Transverse colon (tissue), 4 donors: ENCODE results near the gene USP28. TPM values are rescaled to one million over a fixed set of nuclear protein-coding genes. Genes with fewer than 3 reads are reported as not detected.

Source experiments
- DNase-seq: peaks from one replicate; pipeline ENCODE4 v3.0.0-alpha.2; 2019
- H3K27ac ChIP-seq, 4 donors: fragments of 200-600 bp; sonication (generic); 2 replicates each; pipeline ENCODE4 v1.5.1; 2016 to 2018; ENCODE audit warnings: inconsistent platforms in 4 of 4
- H3K27me3 ChIP-seq: fragments of 200-600 bp; sonication (generic); 2 replicates; pipeline ENCODE4 v1.5.1; 2017; ENCODE audit warnings: inconsistent platforms
- H3K36me3 ChIP-seq, 4 donors: fragments of 200-600 bp; sonication (generic); 2 replicates each; pipeline ENCODE4 v1.5.1; 2017 to 2019; ENCODE audit warnings: inconsistent platforms in 4 of 4
- H3K4me1 ChIP-seq, 4 donors: fragments of 200-600 bp; sonication (generic); 2 replicates each; pipeline ENCODE4 v1.5.1; 2017 to 2020; ENCODE audit warnings: inconsistent platforms in 4 of 4
- H3K4me3 ChIP-seq, 4 donors: fragments of 200-600 bp; sonication (generic); 1 replicate in 1 of 4; 2 replicates in 3 of 4; pipeline versions ENCODE4 v1.5.1 to v1.6.1; 2017 to 2019; ENCODE audit warnings: inconsistent platforms in 4 of 4
- H3K9me3 ChIP-seq, 2 donors: fragments of 200-600 bp; sonication (generic); 2 replicates each; pipeline ENCODE4 v1.5.1; 2017 to 2019; ENCODE audit warnings: inconsistent platforms in 2 of 2
- EP300 ChIP-seq: sonication (generic); formaldehyde crosslinking; IDR thresholded peaks from one replicate; pipeline ENCODE4 v1.6.1; 2017; ENCODE audit warnings: antibody characterized with exemption, low read depth
- POLR2A ChIP-seq: fragments of 450-650 bp; IDR thresholded peaks from one replicate; pipeline ENCODE4 v1.6.1; 2016; ENCODE audit warnings: antibody characterized with exemption, mild to moderate bottlenecking, moderate library complexity
- POLR2AphosphoS5 ChIP-seq, 3 donors: sonication (generic); formaldehyde crosslinking; IDR thresholded peaks; one replicate each; pipeline ENCODE4 v1.6.1; 2016; ENCODE audit warnings: antibody characterized with exemption in 3 of 3
- WGBS, 2 donors: methylation state at CpG; one replicate each; pipeline ENCODE4 v1.1.5; 2018; ENCODE audit warnings: low coverage in 1 of 2; 5-methylcytosine and 5-hydroxymethylcytosine counted together
- in situ Hi-C, 4 donors: fragments of 200-750 bp; cut with MboI; loops; one replicate each; pipeline versions ENCODE4 v1.15.0 to v1.15.1; 2017; ENCODE audit warnings: low sequenced_read_pairs in 3 of 4, low pct_ligation_motif_present in 1 of 4, low pct_unique_long_range_greater_than_20kb in 1 of 4
- intact Hi-C: fragments of 100-400 bp; cut with DNase I; formaldehyde crosslinking; loops from one replicate; pipeline ENCODE4 v1.15.1; 2023; ENCODE audit warnings: low total_unique reads
- total RNA-seq, 4 donors: library from RNA; depleted of rRNA; stranded (reverse); fragments of >200 nt; gene quantifications; one replicate each; pipeline ENCODE4 v1.1.0, GENCODE V29; 2016
- TF ChIP-seq, protein P1 (sequence below), 5 experiments: fragments of 200-600 bp in 3 of 5; fragments of 450-650 bp in 2 of 5; sonication (generic) in 3 of 5; IDR thresholded peaks; 1 replicate in 2 of 5; 2 replicates in 3 of 5; pipeline ENCODE4 v1.5.1; 2016 to 2017; ENCODE audit warnings: antibody characterized with exemption in 5 of 5, inconsistent platforms in 3 of 5, mild to moderate bottlenecking in 2 of 5, moderate library complexity in 1 of 5

Gene USP28
- total RNA-seq, 4 donors from 2014 or later = 10.1 to 28.3 (median 19.0) TPM

GRCh38 chr11:113864410-113864809 lies 11.0 kb downstream of the USP28 start:
- intact Hi-C loops (no loop called here), in situ Hi-C loops (no loop called here)
- no peak for DNase-seq
- Histone ChIP-seq H3K4me1 (peaks cover 0 to 7% (median 3%) of the 10 kb centered on the region in 4 donors), H3K36me3 (no peaks in the 10 kb centered on the region), H3K9me3 (no peaks in the 10 kb centered on the region), H3K4me3 (no peak overlapping the region), H3K27me3 (no peaks in the 10 kb centered on the region), H3K27ac (no peak overlapping the region)
- WGBS, 2 donors = 94 to 100% methylated on average over 2 to 3 of the region's 3 CpGs
- TF ChIP-seq POLR2A (no peak), POLR2AphosphoS5 (IDR thresholded peaks at IDR 0.05) (no peak), EP300 (no peak)
- TF ChIP-seq, protein P1, sequence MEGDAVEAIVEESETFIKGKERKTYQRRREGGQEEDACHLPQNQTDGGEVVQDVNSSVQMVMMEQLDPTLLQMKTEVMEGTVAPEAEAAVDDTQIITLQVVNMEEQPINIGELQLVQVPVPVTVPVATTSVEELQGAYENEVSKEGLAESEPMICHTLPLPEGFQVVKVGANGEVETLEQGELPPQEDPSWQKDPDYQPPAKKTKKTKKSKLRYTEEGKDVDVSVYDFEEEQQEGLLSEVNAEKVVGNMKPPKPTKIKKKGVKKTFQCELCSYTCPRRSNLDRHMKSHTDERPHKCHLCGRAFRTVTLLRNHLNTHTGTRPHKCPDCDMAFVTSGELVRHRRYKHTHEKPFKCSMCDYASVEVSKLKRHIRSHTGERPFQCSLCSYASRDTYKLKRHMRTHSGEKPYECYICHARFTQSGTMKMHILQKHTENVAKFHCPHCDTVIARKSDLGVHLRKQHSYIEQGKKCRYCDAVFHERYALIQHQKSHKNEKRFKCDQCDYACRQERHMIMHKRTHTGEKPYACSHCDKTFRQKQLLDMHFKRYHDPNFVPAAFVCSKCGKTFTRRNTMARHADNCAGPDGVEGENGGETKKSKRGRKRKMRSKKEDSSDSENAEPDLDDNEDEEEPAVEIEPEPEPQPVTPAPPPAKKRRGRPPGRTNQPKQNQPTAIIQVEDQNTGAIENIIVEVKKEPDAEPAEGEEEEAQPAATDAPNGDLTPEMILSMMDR (IDR thresholded peaks at IDR 0.05) = no peak

DNA sequence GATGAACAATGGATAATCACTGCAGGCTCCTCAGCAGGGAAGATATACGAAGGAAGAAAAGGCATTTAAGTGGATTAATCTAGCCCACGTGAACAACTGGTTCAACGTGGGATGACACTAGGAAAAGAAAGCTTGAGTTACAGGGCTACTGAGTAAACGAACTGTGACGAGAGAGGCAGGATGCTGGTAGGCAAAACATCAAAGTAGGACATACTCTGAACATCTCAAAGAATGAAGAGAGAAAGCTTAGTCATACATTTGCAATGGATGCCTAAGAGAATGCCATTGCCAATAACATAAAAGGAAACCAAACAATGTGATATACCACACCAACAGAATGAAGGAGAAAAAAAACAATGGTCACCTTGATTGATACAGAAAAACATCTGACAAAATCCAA lies 12.9 kb downstream of the USP28 start:
- DNase-seq = no peak
- Histone ChIP-seq H3K27me3 (no peaks in the 10 kb centered on the region), H3K36me3 (no peaks in the 10 kb centered on the region), H3K27ac (no peak overlapping the region), H3K9me3 (no peaks in the 10 kb centered on the region), H3K4me3 (no peak overlapping the region), H3K4me1 (peaks cover 0 to 12% (median 4%) of the 10 kb centered on the region in 4 donors)
- TF ChIP-seq POLR2AphosphoS5 (IDR thresholded peaks at IDR 0.05) = no peak
- TF ChIP-seq EP300 = no peak
- TF ChIP-seq, protein P1 (IDR thresholded peaks at IDR 0.05) = no peak
- TF ChIP-seq POLR2A = no peak
- intact Hi-C loops (no loop called here), in situ Hi-C loops (no loop called here)
- WGBS, 2 donors = 71 to 72% methylated on average over 5 of the region's 5 CpGs

- TF ChIP-seq POLR2A (no peak), POLR2AphosphoS5 (IDR thresholded peaks at IDR 0.05) (no peak), EP300 (no peak)
- TF ChIP-seq, protein P1 (IDR thresholded peaks at IDR 0.05) = no peak
- H3K36me3 ChIP-seq = no peaks in the 10 kb centered on the region
- no peak for DNase-seq
- in situ Hi-C loops = no loop called here
- H3K4me1 ChIP-seq = peaks cover 0 to 21% (median 10%) of the 10 kb centered on the region in 4 donors
- no peak overlapping the region for H3K27ac ChIP-seq
- H3K4me3 ChIP-seq = no peak overlapping the region
- no peaks in the 10 kb centered on the region for H3K9me3 ChIP-seq
- intact Hi-C loops = no loop called here
- H3K27me3 ChIP-seq = no peaks in the 10 kb centered on the region
These were observed 15.7 kb downstream of the USP28 start for GRCh38 chr11:113859665-113860064.

- in situ Hi-C loops = no loop called here
- Histone ChIP-seq H3K4me3 (no peak overlapping the region), H3K27me3 (no peaks in the 10 kb centered on the region), H3K9me3 (no peaks in the 10 kb centered on the region), H3K36me3 (no peaks in the 10 kb centered on the region), H3K27ac (no peak overlapping the region), H3K4me1 (peaks cover 0 to 21% (median 10%) of the 10 kb centered on the region in 4 donors)
- 39 to 55% methylated on average over 5 of the region's 5 CpGs for WGBS, 2 donors
- intact Hi-C loops = loop anchor here (2.0 kb wide), 1 partner anchor 38 kb away; no protein-coding TSS in a partner anchor
- no peak for TF ChIP-seq POLR2AphosphoS5 (IDR thresholded peaks at IDR 0.05)
- TF ChIP-seq EP300 = no peak
- TF ChIP-seq, protein P1 (IDR thresholded peaks at IDR 0.05) = no peak
- no peak for TF ChIP-seq POLR2A
- no peak for DNase-seq
These were observed 18.2 kb downstream of the USP28 start for GRCh38 chr11:113856966-113857759.
